ENCODE data around the gene ABRACL.

GRCh38 chr6:138996524-138996923 is 32.0 kb upstream of the ABRACL start:
- TF ChIP-seq CTCF (IDR thresholded peaks at IDR 0.05) (no peak), EZH2 (IDR thresholded peaks at IDR 0.05; ENCODE audit: borderline replicate concordance, insufficient read depth, low read depth, low read length, poor library complexity, severe bottlenecking) (no peak)
